ENCODE data around the gene PID1.

The PID1 gene

DNA sequence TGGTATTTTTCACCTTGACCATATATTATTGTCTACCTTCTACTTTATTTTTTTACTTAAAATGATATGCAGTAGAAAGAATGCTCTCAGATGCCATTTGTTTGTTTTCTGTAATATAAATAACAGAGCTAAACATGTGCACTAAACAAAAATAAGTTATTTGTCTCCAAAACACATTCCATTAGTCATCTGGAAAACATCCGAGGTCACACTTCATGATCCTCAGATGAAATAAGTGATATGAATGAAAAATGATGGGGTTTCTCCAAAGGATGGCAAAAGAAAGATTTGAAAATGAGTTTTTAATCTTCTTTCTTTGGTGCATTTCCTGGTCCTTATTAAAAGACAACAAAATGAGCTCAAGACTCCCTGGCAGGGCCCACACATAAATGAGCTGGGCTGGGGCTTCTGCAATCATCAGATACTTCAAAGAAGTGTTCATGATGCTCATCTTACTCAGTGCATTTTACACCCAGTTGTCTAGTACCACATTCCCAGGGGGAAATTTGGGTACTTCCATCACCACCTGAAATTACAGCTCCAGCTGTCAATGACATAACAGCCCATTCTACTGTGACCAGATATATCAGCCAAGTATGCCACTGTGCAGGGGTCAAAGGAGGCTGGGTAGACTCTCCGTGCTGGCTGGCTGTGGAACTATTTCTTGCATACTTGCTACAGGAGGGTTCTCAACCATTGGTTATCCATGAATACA is 283.5 kb downstream of the PID1 start:
- FAIRE-seq, result no peak

DNA sequence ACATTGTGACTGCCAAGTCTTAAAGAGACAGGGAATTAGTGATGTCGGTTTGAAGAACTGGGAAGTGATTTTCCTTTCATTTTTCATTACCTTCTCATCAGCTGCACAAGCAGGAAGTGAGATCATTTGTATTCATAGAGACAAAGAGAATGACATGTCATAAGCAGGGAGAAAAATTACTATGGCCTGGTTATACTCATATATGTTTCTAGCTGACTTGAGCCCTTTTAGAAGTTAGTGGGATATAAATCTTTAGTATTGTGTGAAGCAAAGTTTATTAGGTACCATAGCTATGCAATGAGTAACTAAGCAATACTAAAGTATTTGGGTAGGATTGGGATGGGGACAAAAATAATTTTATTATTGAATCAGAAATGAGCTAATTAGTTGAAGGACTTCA is 284.1 kb downstream of the PID1 start:
- FAIRE-seq, result no peak

DNA sequence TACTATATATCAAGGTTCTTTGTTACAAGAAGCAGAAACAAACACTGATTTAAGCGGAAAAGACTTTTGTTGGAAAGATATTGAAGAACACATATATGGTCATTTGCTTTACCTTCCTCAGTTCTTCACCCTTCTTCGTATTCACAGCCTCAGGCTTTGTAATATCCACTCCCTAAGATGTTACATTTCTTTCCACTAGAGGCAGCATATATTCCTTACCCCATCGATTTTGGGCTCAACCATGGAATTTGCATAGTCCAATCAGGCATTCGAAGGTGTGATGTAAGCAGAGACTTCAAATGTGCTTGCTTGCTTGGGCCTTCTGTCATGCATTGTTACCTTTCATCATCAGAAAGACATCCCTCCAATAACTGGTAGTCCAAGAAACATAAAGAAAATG is 287.4 kb downstream of the PID1 start:
- FAIRE-seq, result no peak

DNA sequence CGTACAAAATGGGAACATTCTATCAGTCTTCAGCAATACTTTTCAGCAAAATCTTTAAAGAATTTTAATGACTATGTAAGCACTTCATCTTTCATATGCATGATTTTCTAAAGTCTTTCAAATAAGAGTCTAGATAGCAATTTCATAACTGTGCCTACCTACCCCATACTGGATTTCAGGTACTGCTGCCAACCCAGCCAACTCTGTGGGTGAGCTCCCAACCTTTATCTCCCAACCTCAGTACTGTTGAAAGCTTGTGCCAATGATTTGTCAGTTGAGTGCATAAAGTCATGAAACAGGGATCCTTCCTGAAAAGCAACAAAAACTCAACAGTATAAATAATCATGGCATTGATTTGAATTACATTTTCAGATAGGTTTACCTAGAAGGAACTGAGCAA is 296.9 kb downstream of the PID1 start:
- no peak for FAIRE-seq
